ENCODE results near the gene ETV7. TPM values are rescaled to one million over a fixed set of nuclear protein-coding genes. Genes with fewer than 3 reads are reported as not detected.

The ETV7 gene
- polyA plus RNA-seq, 3 donors, result 0.10 to 2.2 (median 1.5) TPM

- no peaks in the 10 kb centered on the region for H3K36me3 Mint-ChIP-seq
- H4K20me1 ChIP-seq (ENCODE audit: insufficient read depth, low read length), result no peaks in the 10 kb centered on the region
- DNase-seq, result no peak
- no CpG with 5 or more reads among the region's 4 CpGs for WGBS (ENCODE audit: insufficient coverage)
- H3K4me3 ChIP-seq (replicated peaks in 1 of 3; ENCODE audit: low read depth in 2 of 3, low read length in 3 of 3), result no peak overlapping the region
- intact Hi-C loops (cut with micrococcal nuclease), result no loop called here
- no peak for TF ChIP-seq CTCF (IDR thresholded peaks at IDR 0.05)
- H3K27ac ChIP-seq (ENCODE audit: low read depth in 1 of 2, low read length in 2 of 2), result no peak overlapping the region
- H3K9ac ChIP-seq (ENCODE audit: insufficient read depth, low read length, poor library complexity, severe bottlenecking), result no peak overlapping the region
- no peak overlapping the region for H3K27ac Mint-ChIP-seq
- peaks cover 0 to 3% (median 0%) of the 10 kb centered on the region in 7 donors for H3K9me3 Mint-ChIP-seq
- H3K4me2 ChIP-seq (replicated peaks; ENCODE audit: extremely low read depth, low read length, poor library complexity, severe bottlenecking), result no peak overlapping the region
- no peaks in the 10 kb centered on the region for H3K36me3 ChIP-seq (replicated peaks in 1 of 2; ENCODE audit: control insufficient read depth in 1 of 2, insufficient read depth in 2 of 2, low read length in 2 of 2)
- no peaks in the 10 kb centered on the region for H3K4me1 Mint-ChIP-seq
- H3K9me3 ChIP-seq (replicated peaks in 1 of 2; ENCODE audit: control insufficient read depth in 1 of 2, insufficient read depth in 1 of 2, low read length in 2 of 2), result no peaks in the 10 kb centered on the region
- H3K27me3 ChIP-seq (ENCODE audit: control insufficient read depth in 2 of 2, insufficient read depth in 2 of 2, low read length in 2 of 2), result no peaks in the 10 kb centered on the region
- peaks cover 2 to 11% (median 6%) of the 10 kb centered on the region in 3 donors for H3K27me3 Mint-ChIP-seq (ENCODE audit: low read depth in 3 of 3)
- no peaks in the 10 kb centered on the region for H3K4me1 ChIP-seq (ENCODE audit: control insufficient read depth in 1 of 2, insufficient read depth in 2 of 2, low read length in 2 of 2)
- H3K4me3 Mint-ChIP-seq, result no peak overlapping the region
- H2AFZ ChIP-seq (ENCODE audit: insufficient read depth, low read depth, low read length, poor library complexity, severe bottlenecking), result no peak overlapping the region
- no peaks in the 10 kb centered on the region for H3K79me2 ChIP-seq (ENCODE audit: insufficient read depth, low read length)
Measured at GRCh38 chr6:36404164-36404563, 16.7 kb upstream of the ETV7 start.

GRCh38 chr6:36402481-36402880 lies 15.0 kb upstream of the ETV7 start:
- no peak overlapping the region for H3K9ac ChIP-seq (ENCODE audit: insufficient read depth, low read length, poor library complexity, severe bottlenecking)
- H3K27me3 ChIP-seq (ENCODE audit: control insufficient read depth in 2 of 2, insufficient read depth in 2 of 2, low read length in 2 of 2), result no peaks in the 10 kb centered on the region
- no peaks in the 10 kb centered on the region for H3K4me1 Mint-ChIP-seq
- H4K20me1 ChIP-seq (ENCODE audit: insufficient read depth, low read length), result no peaks in the 10 kb centered on the region
- H3K27ac ChIP-seq (ENCODE audit: low read depth in 1 of 2, low read length in 2 of 2), result no peak overlapping the region
- peaks cover 0 to 2% (median 2%) of the 10 kb centered on the region in 3 donors for H3K27me3 Mint-ChIP-seq (ENCODE audit: low read depth in 3 of 3)
- H3K4me1 ChIP-seq (ENCODE audit: control insufficient read depth in 1 of 2, insufficient read depth in 2 of 2, low read length in 2 of 2), result no peaks in the 10 kb centered on the region
- no peak overlapping the region for H3K4me3 ChIP-seq (replicated peaks in 1 of 3; ENCODE audit: low read depth in 2 of 3, low read length in 3 of 3)
- H3K4me3 Mint-ChIP-seq, result no peak overlapping the region
- no peaks in the 10 kb centered on the region for H3K36me3 Mint-ChIP-seq
- intact Hi-C loops (cut with micrococcal nuclease), result no loop called here
- H3K9me3 ChIP-seq (replicated peaks in 1 of 2; ENCODE audit: control insufficient read depth in 1 of 2, insufficient read depth in 1 of 2, low read length in 2 of 2), result no peaks in the 10 kb centered on the region
- no peak for DNase-seq
- H2AFZ ChIP-seq (ENCODE audit: insufficient read depth, low read depth, low read length, poor library complexity, severe bottlenecking), result peak overlapping the region; percentile 13
- 100% methylated on average over 1 of the region's 3 CpGs for WGBS (ENCODE audit: insufficient coverage)
- H3K9me3 Mint-ChIP-seq, result peaks cover 0 to 3% (median 0%) of the 10 kb centered on the region in 7 donors
- TF ChIP-seq CTCF (IDR thresholded peaks at IDR 0.05), result no peak
- H3K4me2 ChIP-seq (replicated peaks; ENCODE audit: extremely low read depth, low read length, poor library complexity, severe bottlenecking), result no peak overlapping the region
- no peaks in the 10 kb centered on the region for H3K36me3 ChIP-seq (replicated peaks in 1 of 2; ENCODE audit: control insufficient read depth in 1 of 2, insufficient read depth in 2 of 2, low read length in 2 of 2)
- H3K27ac Mint-ChIP-seq, result no peak overlapping the region
- no peaks in the 10 kb centered on the region for H3K79me2 ChIP-seq (ENCODE audit: insufficient read depth, low read length)

All from CD14-positive monocyte (primary cell).